ENCODE results near the gene PCDH9. TPM values are rescaled to one million over a fixed set of nuclear protein-coding genes. Genes with fewer than 3 reads are reported as not detected.

The PCDH9 gene
- total and polyA plus RNA-seq, 2 of the 13 experiments (the other 11 are each of a cell fraction or from before 2014, with no cell fraction given): 0.09 TPM; not detected in 1

- FAIRE-seq (no peak), ATAC-seq (no peak), DNase-seq (ENCODE audit: low spot score) (no peak)
- ChIA-PET POLR2A (no interaction called here), CTCF (ENCODE audit: low intra/inter-chr PET ratio, low total read pairs) (no interaction called here)
- no TSS peak for BruUV-seq (replicated peaks)
- WGBS (ENCODE audit: low lambda C conversion rate): 0% methylated on average over 1 of the region's 1 CpG
- Histone ChIP-seq H3K9ac (ENCODE audit: insufficient read depth, low read depth, low read length) (no peak overlapping the region), H3K4me1 (ENCODE audit: insufficient read depth, low read length) (no peaks in the 10 kb centered on the region), H4K20me1 (ENCODE audit: insufficient read depth, low read length) (no peaks in the 10 kb centered on the region), H3K27me3 (ENCODE audit: control insufficient read depth in 1 of 2, insufficient read depth in 2 of 2, low read length in 2 of 2) (no peaks in the 10 kb centered on the region), H3K36me3 (replicated peaks in 1 of 2; ENCODE audit: control insufficient read depth in 1 of 2, insufficient read depth in 2 of 2, low read length in 2 of 2) (no peaks in the 10 kb centered on the region), H3K79me2 (ENCODE audit: insufficient read depth, low read length) (no peaks in the 10 kb centered on the region), H3K4me2 (ENCODE audit: low read depth, low read length) (no peak overlapping the region), H3K4me3 (replicated peaks in 1 of 3; ENCODE audit: insufficient read depth in 1 of 3, low read depth in 2 of 3, low read length in 3 of 3) (no peak overlapping the region), H2AFZ (ENCODE audit: low read length) (no peak overlapping the region), H3K27ac (ENCODE audit: extremely low read length, insufficient read depth, low read length) (no peak overlapping the region), H3K9me3 (ENCODE audit: low read length) (no peaks in the 10 kb centered on the region)
- TF ChIP-seq PHF5A (CRISPR knock-in tag; IDR thresholded peaks at IDR 0.05; ENCODE audit: low read depth, unreplicated experiment): no peak
- TF ChIP-seq CHCHD3 (CRISPR knock-in tag; IDR thresholded peaks at IDR 0.05): no peak
- no peak for TF ChIP-seq ZNF629 (CRISPR knock-in tag; conservative IDR thresholded peaks at IDR 0.05)
- no peak for TF ChIP-seq SNAPC5 (CRISPR knock-in tag; IDR thresholded peaks at IDR 0.05; ENCODE audit: borderline replicate concordance)
- no peak for TF ChIP-seq POLR2AphosphoS2 (IDR thresholded peaks at IDR 0.05; ENCODE audit: low read depth, low read length)
- no peak for TF ChIP-seq ARID4A (CRISPR knock-in tag; IDR thresholded peaks at IDR 0.05; ENCODE audit: borderline replicate concordance)
- TF ChIP-seq PTBP1 (IDR thresholded peaks at IDR 0.05; ENCODE audit: low read depth, low read length, poor library complexity, severe bottlenecking): no peak
- TF ChIP-seq ZGPAT (CRISPR knock-in tag; IDR thresholded peaks at IDR 0.05): no peak
- no peak for TF ChIP-seq FUBP1 (CRISPR knock-in tag; IDR thresholded peaks at IDR 0.05; ENCODE audit: borderline replicate concordance)
- no peak for TF ChIP-seq SKI (IDR thresholded peaks at IDR 0.05; ENCODE audit: partially characterized antibody)
- no peak for TF ChIP-seq MLLT10 (CRISPR knock-in tag; IDR thresholded peaks at IDR 0.05)
- no peak for TF ChIP-seq NBN (conservative IDR thresholded peaks at IDR 0.05)
- no peak for TF ChIP-seq RARG (CRISPR knock-in tag; IDR thresholded peaks at IDR 0.05; ENCODE audit: low read depth)
- no peak for TF ChIP-seq ZSCAN21 (CRISPR knock-in tag; IDR thresholded peaks at IDR 0.05; ENCODE audit: borderline replicate concordance)
- in situ Hi-C loops (cut with HindIII; ENCODE audit: extremely low pct_ligation_motif_present, low pct_unique_long_range_greater_than_20kb): no loop called here
- intact Hi-C loops (cut with micrococcal nuclease; ENCODE audit: unreplicated experiment): no loop called here
Observed at GRCh38 chr13:67119481-67119894, 110.6 kb downstream of the PCDH9 start.
